Activated CD4-positive, alpha-beta T cell treated with anti-CD3 and anti-CD28 coated beads, Interleukin-2, amount 50 U/mL, for 24 hours (primary cell): ENCODE results near the gene ARHGEF10L.
"Not testable (repeated sequence)": the region's sequence is repeated elsewhere in the genome, so short reads cannot be mapped to it uniquely, and the experiment has no call there.

Experiments used
- DNase-seq, 2 donors: peaks; one replicate each; pipeline ENCODE4 v3.0.0-alpha.2; 2020; ENCODE audit warnings: low read depth in 1 of 2, low spot score in 1 of 2

The ARHGEF10L gene, protein sequence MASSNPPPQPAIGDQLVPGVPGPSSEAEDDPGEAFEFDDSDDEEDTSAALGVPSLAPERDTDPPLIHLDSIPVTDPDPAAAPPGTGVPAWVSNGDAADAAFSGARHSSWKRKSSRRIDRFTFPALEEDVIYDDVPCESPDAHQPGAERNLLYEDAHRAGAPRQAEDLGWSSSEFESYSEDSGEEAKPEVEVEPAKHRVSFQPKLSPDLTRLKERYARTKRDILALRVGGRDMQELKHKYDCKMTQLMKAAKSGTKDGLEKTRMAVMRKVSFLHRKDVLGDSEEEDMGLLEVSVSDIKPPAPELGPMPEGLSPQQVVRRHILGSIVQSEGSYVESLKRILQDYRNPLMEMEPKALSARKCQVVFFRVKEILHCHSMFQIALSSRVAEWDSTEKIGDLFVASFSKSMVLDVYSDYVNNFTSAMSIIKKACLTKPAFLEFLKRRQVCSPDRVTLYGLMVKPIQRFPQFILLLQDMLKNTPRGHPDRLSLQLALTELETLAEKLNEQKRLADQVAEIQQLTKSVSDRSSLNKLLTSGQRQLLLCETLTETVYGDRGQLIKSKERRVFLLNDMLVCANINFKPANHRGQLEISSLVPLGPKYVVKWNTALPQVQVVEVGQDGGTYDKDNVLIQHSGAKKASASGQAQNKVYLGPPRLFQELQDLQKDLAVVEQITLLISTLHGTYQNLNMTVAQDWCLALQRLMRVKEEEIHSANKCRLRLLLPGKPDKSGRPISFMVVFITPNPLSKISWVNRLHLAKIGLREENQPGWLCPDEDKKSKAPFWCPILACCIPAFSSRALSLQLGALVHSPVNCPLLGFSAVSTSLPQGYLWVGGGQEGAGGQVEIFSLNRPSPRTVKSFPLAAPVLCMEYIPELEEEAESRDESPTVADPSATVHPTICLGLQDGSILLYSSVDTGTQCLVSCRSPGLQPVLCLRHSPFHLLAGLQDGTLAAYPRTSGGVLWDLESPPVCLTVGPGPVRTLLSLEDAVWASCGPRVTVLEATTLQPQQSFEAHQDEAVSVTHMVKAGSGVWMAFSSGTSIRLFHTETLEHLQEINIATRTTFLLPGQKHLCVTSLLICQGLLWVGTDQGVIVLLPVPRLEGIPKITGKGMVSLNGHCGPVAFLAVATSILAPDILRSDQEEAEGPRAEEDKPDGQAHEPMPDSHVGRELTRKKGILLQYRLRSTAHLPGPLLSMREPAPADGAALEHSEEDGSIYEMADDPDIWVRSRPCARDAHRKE (N-terminal part only)

GRCh38 chr1:17539477-17540254 lies at the start of gene ARHGEF10L:
ARHGEF10L (plus strand) TSS chr1:17539698; CDS start chr1:17580596, 40,898 bp downstream.
- DNase-seq: no peak

DNA sequence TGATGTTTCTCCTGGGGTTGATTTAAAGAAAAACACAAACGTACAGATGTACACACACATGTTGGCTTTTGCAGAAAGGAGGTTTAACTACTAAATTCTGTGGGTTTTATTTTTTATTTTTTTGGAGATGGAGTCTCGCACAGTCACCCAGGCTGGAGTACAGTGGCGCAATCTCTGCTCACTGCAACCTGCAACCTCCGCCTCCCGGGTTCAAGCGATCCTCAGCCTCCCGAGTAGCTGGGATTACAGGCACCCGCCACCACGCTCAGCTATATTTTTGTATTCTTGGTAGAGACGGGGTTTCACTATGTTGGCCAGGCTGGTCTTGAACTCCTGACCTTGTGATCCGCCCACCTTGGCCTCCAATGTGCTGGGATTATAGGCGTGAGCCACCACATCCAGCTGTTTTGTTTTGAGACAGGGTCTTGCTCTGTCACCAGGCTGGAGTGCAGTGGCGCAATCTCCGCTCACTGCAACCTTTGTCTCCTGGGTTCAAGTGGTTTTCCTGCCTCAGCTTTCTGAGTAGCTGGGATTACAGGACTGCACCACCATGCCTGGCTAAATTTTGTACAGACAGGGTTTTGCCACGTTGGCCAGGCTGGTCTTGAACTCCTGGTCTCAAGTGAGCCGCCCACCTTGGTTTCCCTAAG lies 49.6 kb upstream of the ARHGEF10L start:
- not testable (repeated sequence) for DNase-seq

- not testable (repeated sequence) for DNase-seq
Measured at GRCh38 chr1:17490667-17491066, 48.8 kb upstream of the ARHGEF10L start.

DNA sequence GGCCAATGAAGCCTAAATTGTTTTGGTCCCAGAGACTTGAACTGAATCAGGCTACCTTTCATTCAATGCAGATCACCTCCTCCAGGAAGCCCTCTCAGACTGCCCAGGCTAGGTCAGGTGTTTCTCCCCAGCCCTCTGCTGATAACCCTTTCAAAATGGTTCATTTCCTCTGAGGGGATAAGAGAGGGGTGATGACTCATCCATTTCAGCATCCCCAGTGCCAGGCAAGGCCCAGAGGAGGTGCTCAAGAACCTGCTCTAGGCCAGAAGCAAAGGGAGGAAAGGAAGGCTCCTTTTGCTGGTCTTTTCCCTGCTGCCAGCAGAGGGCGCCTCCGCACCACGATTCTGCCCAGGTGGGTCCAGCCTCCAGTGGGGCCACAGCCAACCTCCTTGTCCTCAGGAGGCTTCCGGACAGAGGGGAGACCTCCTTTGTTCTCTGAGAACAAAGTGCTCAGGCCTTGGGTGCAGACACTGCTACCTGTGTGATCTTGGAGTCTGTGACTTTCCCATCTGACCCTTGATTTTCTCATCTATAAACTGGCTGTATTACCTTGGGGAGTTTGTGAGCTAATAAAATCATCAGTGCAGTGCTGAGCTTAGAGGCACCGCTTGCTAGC lies 45.3 kb upstream of the ARHGEF10L start:
- DNase-seq: peak; percentile 35 to 57

DNA sequence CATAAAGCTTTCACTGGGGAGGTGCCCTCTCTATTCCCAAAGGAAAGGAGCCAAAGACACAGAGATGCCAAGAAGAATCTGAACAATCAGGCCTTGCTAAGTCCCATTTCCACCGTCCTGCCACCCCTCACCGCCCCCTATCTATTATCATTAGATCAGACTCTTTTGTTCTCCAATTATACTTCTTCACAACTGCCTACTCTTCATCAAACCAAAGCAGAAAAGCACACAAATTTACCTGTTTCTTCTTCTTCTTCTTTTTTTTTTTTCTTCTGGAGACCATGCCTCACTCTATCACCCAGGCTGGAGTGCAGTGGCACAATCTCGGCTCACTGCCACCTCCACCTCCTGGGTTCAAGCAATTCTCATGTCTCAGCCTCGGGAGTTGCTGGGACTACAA lies 43.1 kb upstream of the ARHGEF10L start:
- no peak for DNase-seq

- DNase-seq: no peak
Measured at GRCh38 chr1:17498214-17498613, 41.3 kb upstream of the ARHGEF10L start.

GRCh38 chr1:17502326-17502778 lies 37.1 kb upstream of the ARHGEF10L start:
- DNase-seq: peak in 1 of 2 donors; percentile 30

GRCh38 chr1:17503146-17503545 lies 36.4 kb upstream of the ARHGEF10L start:
- DNase-seq: no peak

- DNase-seq: not testable (repeated sequence)
Measured at GRCh38 chr1:17507200-17507599, 32.3 kb upstream of the ARHGEF10L start.

DNA sequence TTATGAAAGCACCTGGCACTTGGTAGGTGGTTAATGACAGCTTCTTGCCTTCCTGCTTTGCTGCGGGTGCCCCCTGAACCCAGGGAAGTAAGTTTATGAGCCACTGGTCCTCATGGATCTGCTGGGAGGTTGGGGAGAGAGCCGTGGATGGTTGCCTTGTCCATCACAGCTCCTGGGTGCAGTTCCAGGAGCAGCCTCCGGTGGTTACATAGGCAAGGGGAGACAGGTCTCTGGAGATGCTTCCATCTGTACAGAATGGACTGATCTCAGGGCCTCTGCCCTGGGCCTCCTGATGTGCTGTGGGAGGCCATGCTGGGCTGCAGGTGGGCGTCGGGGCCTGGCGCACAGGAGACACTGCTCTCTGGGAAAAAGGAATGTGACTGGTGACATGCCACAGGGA lies 31.6 kb upstream of the ARHGEF10L start:
- no peak for DNase-seq

GRCh38 chr1:17509363-17509762 lies 30.1 kb upstream of the ARHGEF10L start:
- no peak for DNase-seq

DNA sequence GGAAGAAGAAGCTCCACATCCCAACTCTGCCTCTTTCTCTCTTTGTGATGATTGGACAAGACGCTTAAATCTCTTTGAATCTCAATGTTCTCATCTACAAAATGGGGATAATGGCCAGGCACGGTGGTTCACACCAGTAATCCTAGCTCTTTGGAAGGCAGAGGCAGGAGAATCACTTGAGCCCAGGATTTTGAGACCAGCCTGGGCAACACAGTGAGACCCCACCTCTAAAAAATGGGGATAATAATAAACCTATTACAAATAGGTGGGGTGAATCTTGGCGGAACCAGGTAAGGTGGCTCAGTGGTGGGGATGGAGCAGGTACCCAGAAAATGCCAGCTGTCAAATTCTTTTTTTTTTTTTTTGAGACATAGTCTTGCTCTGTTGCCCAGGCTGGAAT lies 29.4 kb upstream of the ARHGEF10L start:
- no peak for DNase-seq

DNA sequence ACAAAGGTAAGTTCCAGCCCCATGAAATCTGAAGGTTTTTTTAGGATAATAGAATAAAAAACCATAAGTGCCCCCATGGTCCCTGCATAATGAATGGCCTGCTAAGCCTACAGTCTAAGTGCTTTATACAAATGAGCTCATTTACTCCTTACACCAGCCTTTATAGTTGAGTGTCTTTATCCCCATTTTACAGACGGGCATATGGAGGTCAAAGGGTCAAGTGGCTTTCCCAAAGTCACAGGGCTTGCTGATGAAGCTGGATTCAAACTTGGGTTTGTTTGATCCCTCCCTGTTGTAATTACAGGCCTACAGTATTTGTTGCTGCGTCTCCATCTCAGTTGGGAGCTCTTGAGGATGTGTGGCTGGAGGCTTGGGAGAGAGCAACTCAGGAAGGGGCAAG lies 28.3 kb upstream of the ARHGEF10L start:
- DNase-seq: no peak

DNA sequence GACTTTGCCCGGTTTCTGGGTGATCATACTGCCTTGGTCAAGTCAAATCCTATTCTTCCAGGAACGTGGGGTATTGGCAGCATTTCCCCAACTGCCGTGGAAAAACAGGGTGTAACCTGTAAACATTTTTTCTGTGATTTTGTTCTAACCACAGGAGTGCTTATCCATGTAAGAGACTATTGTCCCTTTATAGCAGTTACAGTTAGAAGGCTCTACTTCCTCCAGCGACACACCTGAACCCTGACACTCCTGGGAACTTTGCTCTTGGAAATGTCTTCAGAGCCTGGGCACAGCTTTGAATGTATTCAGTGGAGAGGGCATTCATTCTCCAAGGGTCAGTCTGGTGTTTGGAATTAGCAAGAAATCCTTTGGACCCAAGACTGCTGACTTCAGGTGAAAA lies 26.4 kb upstream of the ARHGEF10L start:
- DNase-seq: no peak

- no peak for DNase-seq
Measured at GRCh38 chr1:17514776-17515175, 24.7 kb upstream of the ARHGEF10L start.

DNA sequence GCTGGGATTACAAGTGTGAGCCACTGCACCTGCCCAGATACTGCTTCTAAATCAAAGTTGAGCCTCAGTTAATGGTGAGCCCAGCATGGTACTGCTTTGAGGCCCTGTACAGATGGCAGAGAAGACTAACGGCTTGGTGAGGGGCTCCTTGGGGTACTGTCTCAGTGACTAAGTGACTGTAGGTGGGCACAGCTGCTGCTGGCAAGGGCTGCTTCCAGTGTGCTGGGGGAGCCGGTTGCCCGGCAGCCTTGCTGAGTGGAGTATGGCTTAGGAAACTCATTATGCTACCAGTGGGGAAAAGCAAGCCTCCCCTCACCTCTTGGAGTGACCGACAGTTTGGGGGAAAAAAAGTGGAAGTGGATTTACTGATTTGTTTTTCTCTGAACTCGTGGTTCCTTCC lies 23.6 kb upstream of the ARHGEF10L start:
- DNase-seq: no peak

- DNase-seq: no peak
Measured at GRCh38 chr1:17516303-17517214, 22.9 kb upstream of the ARHGEF10L start.

GRCh38 chr1:17520041-17520440 lies 19.5 kb upstream of the ARHGEF10L start:
- DNase-seq: no peak
